HG03432 (cell line): ENCODE data around the gene MAB21L3.
"Not testable (repeated sequence)": the region's sequence is repeated elsewhere in the genome, so short reads cannot be mapped to it uniquely, and the experiment has no call there.

ENCODE experiments used
- ATAC-seq: cut with Tn5 transposase; IDR thresholded peaks from one replicate; pipeline ENCODE4 v1.9.1; 2021; ENCODE audit warnings: mild to moderate bottlenecking, moderate library complexity; ENCODE audit not compliant: unreplicated experiment

MAB21L3 gene

DNA sequence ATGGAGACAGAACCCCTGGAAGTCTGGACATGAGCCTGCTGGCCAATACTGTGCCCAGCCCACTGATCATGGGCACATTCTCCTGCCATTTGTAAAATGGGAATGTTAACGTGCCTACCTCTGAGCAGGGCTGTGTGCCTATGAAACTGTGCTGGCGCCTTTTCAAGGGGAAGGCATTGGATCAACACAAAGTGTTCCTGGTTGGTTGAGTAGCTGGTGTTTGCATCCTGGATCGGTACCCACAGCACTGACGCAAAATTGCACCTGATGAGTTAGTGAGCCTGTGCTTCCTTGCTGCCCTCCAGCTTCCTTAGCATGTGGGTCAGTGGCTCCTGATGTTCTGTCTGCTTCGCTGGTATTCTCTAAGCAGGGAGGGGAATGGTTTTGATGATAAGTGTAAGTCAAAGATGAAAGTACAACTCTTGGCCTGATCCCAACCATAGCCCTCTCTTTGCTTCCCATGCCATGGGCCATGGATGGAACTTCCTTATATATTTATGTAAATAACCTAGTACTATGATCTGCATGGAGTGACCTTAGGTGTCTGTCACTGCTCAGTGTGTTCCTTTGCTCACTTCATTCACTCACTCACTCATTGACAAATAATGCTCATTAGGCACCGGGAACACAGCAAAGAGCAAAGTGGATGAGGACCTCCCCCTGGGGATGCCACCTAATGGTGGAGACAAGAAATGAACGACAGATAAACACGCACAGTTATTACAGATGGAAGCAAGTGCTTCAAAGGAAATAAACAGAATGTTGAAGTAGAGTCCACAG is 22.7 kb downstream of the MAB21L3 start:
- no peak for ATAC-seq

- no peak for ATAC-seq
Observed at GRCh38 chr1:116134476-116134773, 23.2 kb downstream of the MAB21L3 start.

GRCh38 chr1:116138277-116138792 is 27.1 kb downstream of the MAB21L3 start:
- ATAC-seq: no peak

DNA sequence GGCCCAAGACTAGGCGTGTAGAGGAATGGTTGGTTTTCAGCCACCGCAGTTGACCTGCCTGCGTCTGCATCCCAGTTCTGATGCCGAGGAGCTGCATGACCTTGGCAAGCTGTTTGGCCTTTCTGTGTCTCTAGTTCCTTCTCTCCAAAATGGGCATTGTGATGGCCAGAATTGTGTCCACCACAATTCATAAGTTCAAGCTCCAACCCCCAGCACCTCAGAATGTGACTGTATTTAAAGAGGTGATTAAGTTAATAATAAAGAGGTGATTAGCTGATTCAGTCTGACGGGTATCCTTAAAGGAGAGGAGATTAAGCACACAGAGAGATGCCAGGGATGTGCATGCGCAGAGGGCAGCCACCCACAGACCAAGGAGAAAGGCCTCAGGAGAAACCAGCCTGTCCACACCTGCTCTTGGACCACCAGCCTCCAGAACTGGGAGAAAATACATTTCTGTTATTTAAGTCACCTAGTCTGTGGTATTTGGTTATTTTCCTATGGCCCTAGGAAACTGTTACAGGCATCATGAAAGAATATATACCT is 28.5 kb downstream of the MAB21L3 start:
- no peak for ATAC-seq

DNA sequence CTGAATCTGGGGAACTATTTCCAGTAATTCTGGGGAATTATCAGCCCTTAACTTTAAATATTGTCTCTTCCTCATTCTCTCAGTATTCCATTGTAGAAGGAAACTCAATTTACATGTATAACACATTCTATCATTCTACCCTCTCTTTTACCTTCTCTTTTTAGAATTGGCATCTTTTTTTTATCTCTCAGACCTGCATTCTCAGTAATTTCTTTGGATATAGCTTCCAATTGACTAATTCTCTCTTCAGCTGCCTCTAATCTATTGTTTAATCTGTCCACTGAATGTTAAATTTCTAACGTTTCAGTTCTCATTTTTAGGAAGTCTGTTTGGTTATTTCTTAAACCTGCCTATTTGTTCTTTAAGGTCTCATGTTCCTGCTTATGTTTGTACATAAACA is 33.0 kb downstream of the MAB21L3 start:
- ATAC-seq: no peak

GRCh38 chr1:116146447-116147113 is 35.4 kb downstream of the MAB21L3 start:
- ATAC-seq: not testable (repeated sequence)

- ATAC-seq: no peak
Observed at GRCh38 chr1:116147114-116147510, 35.9 kb downstream of the MAB21L3 start.

DNA sequence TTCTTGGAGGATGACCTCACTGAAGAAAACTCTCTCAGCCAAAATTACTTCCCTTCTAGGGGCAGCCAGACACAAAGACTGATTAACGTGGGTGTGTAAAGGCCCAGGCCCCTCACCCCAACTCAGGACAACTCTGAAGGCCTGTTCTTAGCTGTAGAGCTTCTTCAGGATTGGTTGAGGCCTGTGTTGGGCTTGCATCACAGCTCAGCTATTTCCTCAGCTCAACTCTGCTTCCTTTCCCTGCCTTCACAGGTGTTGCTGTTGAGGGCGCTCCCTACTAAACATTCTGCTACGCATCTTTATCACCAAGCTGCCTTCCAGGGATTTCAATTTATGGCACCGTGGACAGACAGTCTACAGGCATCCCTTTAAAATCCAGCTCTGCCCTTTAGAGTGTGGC is 36.8 kb downstream of the MAB21L3 start:
- no peak for ATAC-seq

GRCh38 chr1:116148967-116149366 is 37.8 kb downstream of the MAB21L3 start:
- no peak for ATAC-seq

GRCh38 chr1:116150368-116150767 is 39.2 kb downstream of the MAB21L3 start:
- no peak for ATAC-seq

- ATAC-seq: peak; percentile 99
Observed at GRCh38 chr1:116151739-116152576, 40.8 kb downstream of the MAB21L3 start.

- no peak for ATAC-seq
Observed at GRCh38 chr1:116152577-116152943, 41.4 kb downstream of the MAB21L3 start.

DNA sequence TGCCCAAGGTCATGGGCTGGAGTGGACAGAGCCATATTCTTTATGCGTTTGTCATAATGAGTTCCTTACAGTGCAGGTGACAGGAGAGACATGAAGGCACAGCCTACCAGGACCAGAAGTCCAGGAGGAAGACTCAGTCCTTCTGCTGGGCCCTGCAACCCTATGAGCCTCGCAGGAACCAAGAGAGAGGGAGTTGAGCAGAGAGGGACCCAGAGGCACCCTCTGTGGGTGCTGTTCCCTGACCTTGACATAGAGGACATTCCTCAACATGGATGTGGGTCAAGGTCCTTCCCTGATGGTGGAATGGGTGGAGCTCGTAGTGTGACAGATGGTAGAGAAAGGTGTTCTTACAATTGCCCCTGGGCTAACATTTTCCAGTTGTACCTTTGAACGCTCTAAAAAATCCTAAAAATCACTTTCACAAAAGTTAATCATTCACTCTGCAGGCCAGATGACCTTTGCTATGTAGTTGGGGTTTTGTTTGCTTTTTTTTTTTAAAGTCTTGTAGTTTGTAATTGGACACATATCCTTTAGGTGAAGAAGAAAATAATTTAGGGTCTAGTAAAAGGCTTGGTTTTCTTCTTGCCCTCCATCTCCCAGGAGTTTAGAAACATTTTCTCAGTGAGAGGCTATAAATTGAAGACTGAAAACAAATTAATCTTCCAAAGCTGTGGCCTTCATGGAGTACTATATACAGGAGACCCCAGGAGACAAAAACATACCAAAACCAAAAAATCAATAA is 41.9 kb downstream of the MAB21L3 start:
- ATAC-seq: no peak

DNA sequence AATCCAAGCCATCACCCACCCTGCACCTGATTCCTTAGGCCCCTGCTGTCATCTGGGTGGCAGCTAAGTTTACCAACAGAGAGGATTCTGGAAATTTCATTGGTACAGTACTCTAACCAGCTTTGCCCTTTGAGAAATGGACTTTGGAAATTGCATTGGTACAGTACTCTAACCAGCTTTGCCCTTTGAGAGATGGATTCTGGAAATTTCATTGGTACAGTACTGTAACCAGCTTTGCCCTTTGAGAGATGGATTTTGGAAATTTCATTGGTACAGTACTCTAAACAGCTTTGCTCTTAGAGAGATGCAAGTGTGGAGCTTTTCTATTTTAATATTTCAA is 42.5 kb downstream of the MAB21L3 start:
- ATAC-seq: no peak

- no peak for ATAC-seq
Observed at GRCh38 chr1:116154536-116154935, 43.3 kb downstream of the MAB21L3 start.

- no peak for ATAC-seq
Observed at GRCh38 chr1:116157096-116157495, 45.9 kb downstream of the MAB21L3 start.

DNA sequence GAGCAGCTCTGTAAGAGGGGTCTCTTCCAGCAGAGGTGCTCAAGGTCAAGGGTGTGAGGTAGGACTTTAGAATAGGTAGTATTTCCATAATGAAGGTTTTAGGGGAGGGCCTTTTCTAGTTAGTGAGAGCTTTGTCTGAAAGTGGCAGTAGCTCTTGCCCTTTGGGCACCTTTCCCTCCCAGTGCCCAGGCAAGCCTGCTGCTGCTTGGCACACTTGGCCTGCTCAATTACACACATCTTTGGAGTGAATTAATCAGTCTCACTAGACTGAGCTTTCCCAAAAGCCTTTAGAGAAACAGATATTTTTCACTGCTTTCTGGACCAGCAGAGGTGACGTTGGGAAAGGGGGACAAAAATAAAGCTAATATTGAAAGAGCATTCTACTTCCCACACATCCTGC is 48.0 kb downstream of the MAB21L3 start:
- no peak for ATAC-seq

GRCh38 chr1:116159611-116160010 is 48.4 kb downstream of the MAB21L3 start:
- no peak for ATAC-seq

DNA sequence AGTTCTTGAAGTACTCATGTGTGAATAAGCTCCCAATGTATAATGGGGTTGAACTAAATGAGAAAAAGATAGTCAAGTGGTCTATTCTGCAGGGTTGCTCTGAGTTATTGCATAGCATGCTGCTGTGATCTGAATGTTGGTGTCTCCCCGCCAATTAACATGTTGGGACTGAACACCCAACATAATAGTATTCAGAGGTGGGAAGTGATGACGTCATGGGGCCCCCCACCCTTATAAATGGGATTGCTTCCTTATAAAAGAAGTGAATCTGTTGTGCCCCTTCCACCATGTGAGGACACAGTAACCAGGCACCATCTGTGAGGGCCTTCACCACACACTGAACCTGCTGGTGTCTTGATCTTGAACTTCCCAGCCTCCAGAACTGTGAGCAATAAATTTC is 50.2 kb downstream of the MAB21L3 start:
- ATAC-seq: no peak

DNA sequence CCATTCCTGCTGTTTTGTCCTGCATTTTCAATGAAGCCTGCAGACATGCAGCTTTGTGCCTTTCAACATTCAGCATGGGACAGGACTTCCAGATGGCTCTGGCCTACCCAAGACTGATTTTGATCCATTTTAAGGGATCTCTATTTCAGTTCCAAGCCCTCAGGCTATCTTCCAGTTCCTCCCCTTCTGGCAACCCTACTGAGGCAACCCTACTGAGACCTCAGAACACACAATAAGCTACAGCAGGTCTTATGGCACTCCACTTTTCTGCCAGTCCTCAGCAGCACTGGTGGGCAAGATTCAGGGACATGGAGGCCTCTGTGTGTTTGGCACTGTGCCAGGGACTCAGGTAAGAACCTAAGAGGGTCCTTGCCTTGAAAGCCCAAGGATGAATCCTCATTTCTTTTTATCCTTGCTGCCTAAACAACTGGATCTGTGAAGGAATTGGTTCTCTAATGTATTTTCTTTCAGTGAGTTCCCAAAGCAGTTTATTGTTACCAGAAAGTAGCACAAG is 50.7 kb downstream of the MAB21L3 start:
- no peak for ATAC-seq

GRCh38 chr1:116163533-116163932 is 52.3 kb downstream of the MAB21L3 start:
- no peak for ATAC-seq
